H9 (cell line): Measurements from ENCODE around the gene CCDC134. TPM values are rescaled to one million over a fixed set of nuclear protein-coding genes. Genes with fewer than 3 reads are reported as not detected.

Experiments used
- DNase-seq: peaks from one replicate; pipeline ENCODE4 v3.0.0-alpha.2; 2017
- H2AFZ ChIP-seq: one replicate; pipeline ENCODE4 v1.6.1; 2013; ENCODE audit warnings: mild to moderate bottlenecking, low read length, control low read depth, moderate library complexity
- H2AK5ac ChIP-seq: 2 replicates; pipeline ENCODE4 v1.6.1; 2013; ENCODE audit warnings: low read length, control low read depth, mixed read lengths; ENCODE audit not compliant: insufficient read length
- H2BK120ac ChIP-seq: one replicate; pipeline ENCODE4 v1.6.1; 2013; ENCODE audit warnings: low read depth, mild to moderate bottlenecking, low read length, control low read depth, inconsistent platforms; ENCODE audit not compliant: poor library complexity, severe bottlenecking
- H2BK12ac ChIP-seq: 2 replicates; pipeline ENCODE4 v1.6.1; 2013; ENCODE audit warnings: low read length, control low read depth, mixed read lengths, low read depth; ENCODE audit not compliant: insufficient read length
- H2BK15ac ChIP-seq: 2 replicates; pipeline ENCODE4 v1.6.1; 2013; ENCODE audit warnings: low read depth, low read length, control low read depth
- H2BK20ac ChIP-seq: one replicate; pipeline ENCODE4 v1.6.1; 2013; ENCODE audit warnings: low read depth, mild to moderate bottlenecking, low read length, control low read depth, inconsistent platforms; ENCODE audit not compliant: poor library complexity, severe bottlenecking
- H2BK5ac ChIP-seq: 2 replicates; pipeline ENCODE4 v1.6.1; 2013; ENCODE audit warnings: low read length, control low read depth, mixed read lengths; ENCODE audit not compliant: insufficient read length
- H3K14ac ChIP-seq: 2 replicates; pipeline ENCODE4 v1.6.1; 2013; ENCODE audit warnings: low read length, control low read depth; ENCODE audit not compliant: insufficient read depth
- H3K18ac ChIP-seq: 2 replicates; pipeline ENCODE4 v1.6.1; 2013; ENCODE audit warnings: low read depth, mild to moderate bottlenecking, mixed read lengths, low read length, control low read depth; ENCODE audit not compliant: insufficient read length
- H3K23ac ChIP-seq: 2 replicates; pipeline ENCODE4 v1.6.1; 2013; ENCODE audit warnings: low read length, control low read depth, mixed read lengths, low read depth; ENCODE audit not compliant: insufficient read length
- H3K23me2 ChIP-seq: 2 replicates; pipeline ENCODE4 v1.6.1; 2013; ENCODE audit warnings: low read depth, mild to moderate bottlenecking, mixed read lengths, low read length, control low read depth; ENCODE audit not compliant: insufficient read length, poor library complexity, severe bottlenecking
- H3K27ac ChIP-seq: 2 replicates; pipeline ENCODE4 v1.5.1; 2013; ENCODE audit warnings: low read length, control low read depth, mixed read lengths, low read depth; ENCODE audit not compliant: insufficient read length
- H3K27me3 ChIP-seq: 2 replicates; pipeline ENCODE4 v1.6.1; 2013; ENCODE audit warnings: low read length, control low read depth, inconsistent platforms; ENCODE audit not compliant: insufficient read depth
- H3K4ac ChIP-seq: 2 replicates; pipeline ENCODE4 v1.6.1; 2013; ENCODE audit warnings: low read depth, mild to moderate bottlenecking, control low read depth, inconsistent platforms, low read length, moderate library complexity
- H3K4me1 ChIP-seq: 2 replicates; pipeline ENCODE4 v1.6.1; 2013; ENCODE audit warnings: low read length, control low read depth, inconsistent platforms; ENCODE audit not compliant: insufficient read depth
- H3K4me2 ChIP-seq: 2 replicates; pipeline ENCODE4 v1.6.1; 2013; ENCODE audit warnings: low read length, control low read depth, mixed read lengths; ENCODE audit not compliant: insufficient read length, insufficient read depth
- H3K56ac ChIP-seq: 2 replicates; pipeline ENCODE4 v1.6.1; 2013; ENCODE audit warnings: low read depth, mild to moderate bottlenecking, mixed read lengths, low read length, control low read depth; ENCODE audit not compliant: insufficient read length
- H3K79me1 ChIP-seq: 2 replicates; pipeline ENCODE4 v1.6.1; 2013; ENCODE audit warnings: low read depth, mild to moderate bottlenecking, moderate library complexity, low read length, control low read depth, inconsistent platforms; ENCODE audit not compliant: insufficient read depth, poor library complexity, severe bottlenecking
- H3K79me2 ChIP-seq: 2 replicates; pipeline ENCODE4 v1.6.1; 2013; ENCODE audit warnings: low read length, control low read depth, inconsistent platforms; ENCODE audit not compliant: insufficient read depth
- H3K9ac ChIP-seq: 2 replicates; pipeline ENCODE4 v1.6.1; 2013; ENCODE audit warnings: low read length, control low read depth, mixed read lengths; ENCODE audit not compliant: insufficient read length; ENCODE audit errors: extremely low read depth
- H3K9me3 ChIP-seq: one replicate; pipeline ENCODE4 v1.6.1; 2013; ENCODE audit warnings: low read depth, low read length, inconsistent platforms; ENCODE audit not compliant: control insufficient read depth
- H3T11ph ChIP-seq: one replicate; pipeline ENCODE4 v1.6.1; 2013; ENCODE audit warnings: mild to moderate bottlenecking, low read length, control low read depth, inconsistent platforms
- H4K20me1 ChIP-seq: one replicate; pipeline ENCODE4 v1.6.1; 2013; ENCODE audit not compliant: control insufficient read depth, insufficient read length, insufficient read depth
- H4K5ac ChIP-seq: 2 replicates; pipeline ENCODE4 v1.6.1; 2013; ENCODE audit warnings: low read depth, mild to moderate bottlenecking, mixed read lengths, low read length, control low read depth; ENCODE audit not compliant: insufficient read length
- H4K8ac ChIP-seq: replicated peaks from 2 replicates; pipeline ENCODE4 v1.6.1; 2013; ENCODE audit warnings: low read length, control low read depth, mixed read lengths, low read depth; ENCODE audit not compliant: insufficient read length
- H4K91ac ChIP-seq: 2 replicates; pipeline ENCODE4 v1.6.1; 2013; ENCODE audit warnings: low read depth, mild to moderate bottlenecking, moderate library complexity, mixed read lengths, low read length, control low read depth; ENCODE audit not compliant: insufficient read length
- H3K27ac Mint-ChIP-seq, 3 experiments: 2 replicates in 2 of 3; 3 replicates in 1 of 3; pipeline ENCODE4 v1.8.0; 2020 to 2021; ENCODE audit warnings: mixed read lengths in 3 of 3, mild to moderate bottlenecking in 1 of 3, moderate library complexity in 1 of 3
- H3K27me3 Mint-ChIP-seq: 2 replicates; pipeline ENCODE4 v1.8.0; 2021; ENCODE audit warnings: low read depth, mild to moderate bottlenecking, moderate library complexity, mixed read lengths
- H3K36me3 Mint-ChIP-seq, 3 experiments: 2 replicates in 2 of 3; 3 replicates in 1 of 3; pipeline ENCODE4 v1.8.0; 2020 to 2021; ENCODE audit warnings: low read depth in 3 of 3, mixed read lengths in 3 of 3; ENCODE audit not compliant: insufficient read depth in 1 of 3
- H3K4me1 Mint-ChIP-seq, 2 experiments: 2 replicates each; pipeline ENCODE4 v1.8.0; 2020; ENCODE audit warnings: mixed read lengths in 2 of 2
- H3K4me3 Mint-ChIP-seq, 2 experiments: 2 replicates in 1 of 2; 3 replicates in 1 of 2; pipeline ENCODE4 v1.8.0; 2020 to 2021; ENCODE audit warnings: mild to moderate bottlenecking in 2 of 2, mixed read lengths in 2 of 2, moderate library complexity in 1 of 2
- H3K9me3 Mint-ChIP-seq, 2 experiments: 2 replicates in 1 of 2; 3 replicates in 1 of 2; pipeline ENCODE4 v1.8.0; 2020; ENCODE audit warnings: mild to moderate bottlenecking in 2 of 2, mixed read lengths in 2 of 2, moderate library complexity in 1 of 2
- whole genome bisulfite sequencing: extraction: QIAGEN DNeasy Blood & Tissue Kit; methylation state at CpG from one replicate; pipeline ENCODE4 v1.1.7; 2013; ENCODE audit warnings: missing lambda C conversion rate, low lambda C conversion rate, mixed read lengths; ENCODE audit not compliant: insufficient read length; ENCODE audit errors: extremely low coverage; 5-methylcytosine and 5-hydroxymethylcytosine counted together
- total RNA-seq: library from RNA; stranded (reverse); gene quantifications from 2 replicates; pipeline ENCODE4 v1.2.1, GENCODE V29; 2021
- TF ChIP-seq, protein P1 (sequence below): fragments of 200-600 bp; sonication (generic); conservative IDR thresholded peaks from 3 replicates; pipeline ENCODE4 v1.8.0; 2021; ENCODE audit warnings: antibody characterized with exemption, mild to moderate bottlenecking

CCDC134 gene
- total RNA-seq, 1 experiment from 2014 or later = 20.7 TPM

DNA sequence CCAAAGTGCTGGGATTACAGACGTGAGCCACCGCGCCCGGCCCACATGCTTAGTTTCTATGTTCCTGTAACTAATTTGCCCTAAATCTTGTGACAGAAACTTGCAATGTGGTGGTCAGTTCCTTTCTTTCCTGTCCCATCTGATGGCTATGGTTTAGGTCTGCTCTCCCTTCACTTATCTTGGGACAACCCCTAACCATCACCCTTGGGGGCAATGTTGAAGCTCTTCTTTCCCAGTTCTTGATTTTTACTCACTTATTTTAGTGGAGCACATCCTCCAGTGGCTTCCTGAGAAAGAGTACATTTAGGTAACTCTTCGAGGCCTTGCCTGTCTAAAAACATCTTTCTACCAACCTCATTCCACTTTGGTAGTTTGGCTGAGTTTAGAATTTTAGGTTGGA is 39.7 kb downstream of the CCDC134 start:
- Mint-ChIP-seq H3K4me3 (peak overlapping the region in 1 of 2 experiments; percentile 1; a peak in 1 of 5 replicates), H3K27me3 (no peaks in the 10 kb centered on the region), H3K4me1 (peaks cover 47 to 51% of the 10 kb centered on the region in 2 experiments), H3K9me3 (no peaks in the 10 kb centered on the region), H3K36me3 (peaks cover 28 to 59% (median 51%) of the 10 kb centered on the region in 3 experiments; a peak in 6 of 7 replicates), H3K27ac (peak overlapping the region in 2 of 3 experiments; percentile 72 to 89; a peak in 4 of 7 replicates)
- Histone ChIP-seq H3K4me2 (no peak overlapping the region), H3K27ac (no peak overlapping the region), H3K23me2 (no peaks in the 10 kb centered on the region), H3K79me1 (peaks cover 3% of the 10 kb centered on the region), H2AK5ac (no peak overlapping the region), H3K56ac (no peak overlapping the region), H2BK20ac (no peak overlapping the region), H3K79me2 (peaks cover 74% of the 10 kb centered on the region), H4K20me1 (peaks cover 2% of the 10 kb centered on the region), H4K5ac (no peak overlapping the region), H4K91ac (no peak overlapping the region), H2BK15ac (no peak overlapping the region), H2AFZ (no peak overlapping the region), H3K27me3 (no peaks in the 10 kb centered on the region), H2BK120ac (no peak overlapping the region), H4K8ac (no peak overlapping the region), H3K18ac (no peak overlapping the region), H2BK5ac (no peak overlapping the region), H2BK12ac (no peak overlapping the region), H3K23ac (no peak overlapping the region), H3K9me3 (no peaks in the 10 kb centered on the region), H3K9ac (no peak overlapping the region), H3K4ac (no peak overlapping the region), H3K4me1 (peaks cover 8% of the 10 kb centered on the region), H3T11ph (no peak overlapping the region), H3K14ac (no peak overlapping the region)
- TF ChIP-seq, protein P1, sequence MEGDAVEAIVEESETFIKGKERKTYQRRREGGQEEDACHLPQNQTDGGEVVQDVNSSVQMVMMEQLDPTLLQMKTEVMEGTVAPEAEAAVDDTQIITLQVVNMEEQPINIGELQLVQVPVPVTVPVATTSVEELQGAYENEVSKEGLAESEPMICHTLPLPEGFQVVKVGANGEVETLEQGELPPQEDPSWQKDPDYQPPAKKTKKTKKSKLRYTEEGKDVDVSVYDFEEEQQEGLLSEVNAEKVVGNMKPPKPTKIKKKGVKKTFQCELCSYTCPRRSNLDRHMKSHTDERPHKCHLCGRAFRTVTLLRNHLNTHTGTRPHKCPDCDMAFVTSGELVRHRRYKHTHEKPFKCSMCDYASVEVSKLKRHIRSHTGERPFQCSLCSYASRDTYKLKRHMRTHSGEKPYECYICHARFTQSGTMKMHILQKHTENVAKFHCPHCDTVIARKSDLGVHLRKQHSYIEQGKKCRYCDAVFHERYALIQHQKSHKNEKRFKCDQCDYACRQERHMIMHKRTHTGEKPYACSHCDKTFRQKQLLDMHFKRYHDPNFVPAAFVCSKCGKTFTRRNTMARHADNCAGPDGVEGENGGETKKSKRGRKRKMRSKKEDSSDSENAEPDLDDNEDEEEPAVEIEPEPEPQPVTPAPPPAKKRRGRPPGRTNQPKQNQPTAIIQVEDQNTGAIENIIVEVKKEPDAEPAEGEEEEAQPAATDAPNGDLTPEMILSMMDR = no peak
- DNase-seq = no peak
- no CpG with 5 or more reads among the region's 5 CpGs for WGBS
